Mesenchymal stem cell (in vitro differentiated cells and primary cell): ENCODE measurements around the gene USH2A.
A peak's percentile ranks its signal among the peaks of the same experiment; 100 is the strongest.

Experiments
- DNase-seq: peaks from one replicate; pipeline ENCODE4 v3.0.0-alpha.2; 2013
- H2AFZ ChIP-seq: one replicate; pipeline ENCODE4 v1.6.1; 2013; ENCODE audit warnings: low read depth, mild to moderate bottlenecking, control low read depth, inconsistent platforms, low read length, moderate library complexity
- H2AK5ac ChIP-seq: 2 replicates; pipeline ENCODE4 v1.6.1; 2013; ENCODE audit warnings: low read length, moderate library complexity, mild to moderate bottlenecking, inconsistent platforms; ENCODE audit not compliant: severe bottlenecking
- H2BK120ac ChIP-seq: one replicate; pipeline ENCODE4 v1.6.1; 2013; ENCODE audit warnings: low read depth, mild to moderate bottlenecking, inconsistent platforms, low read length, moderate library complexity
- H2BK12ac ChIP-seq, 2 experiments: one replicate each; pipeline ENCODE4 v1.6.1; 2013; ENCODE audit warnings: inconsistent platforms in 2 of 2, low read length in 2 of 2, mild to moderate bottlenecking in 2 of 2, moderate library complexity in 2 of 2, control low read depth in 1 of 2
- H2BK15ac ChIP-seq: one replicate; pipeline ENCODE4 v1.6.1; 2013; ENCODE audit warnings: mild to moderate bottlenecking, low read depth, inconsistent platforms; ENCODE audit not compliant: poor library complexity, severe bottlenecking
- H2BK5ac ChIP-seq: 2 replicates; pipeline ENCODE4 v1.6.1; 2013; ENCODE audit warnings: low read depth, mild to moderate bottlenecking, low read length, control low read depth, inconsistent platforms; ENCODE audit not compliant: poor library complexity, severe bottlenecking
- H3K14ac ChIP-seq, 2 experiments: one replicate each; pipeline ENCODE4 v1.6.1; 2013; ENCODE audit warnings: inconsistent platforms in 2 of 2, low read length in 2 of 2, control low read depth in 1 of 2, mild to moderate bottlenecking in 1 of 2, moderate library complexity in 1 of 2
- H3K18ac ChIP-seq, 2 experiments: one replicate each; pipeline ENCODE4 v1.6.1; 2013; ENCODE audit warnings: inconsistent platforms in 2 of 2, low read length in 2 of 2, control low read depth in 1 of 2, low read depth in 1 of 2, mild to moderate bottlenecking in 1 of 2
- H3K23ac ChIP-seq, 2 experiments: one replicate each; pipeline ENCODE4 v1.6.1; 2013; ENCODE audit warnings: inconsistent platforms in 2 of 2, low read length in 2 of 2, mild to moderate bottlenecking in 2 of 2, moderate library complexity in 2 of 2, control low read depth in 1 of 2
- H3K27ac ChIP-seq: 2 replicates; pipeline ENCODE4 v1.5.1; 2013; ENCODE audit warnings: mild to moderate bottlenecking, moderate library complexity, low read length, control low read depth, inconsistent platforms; ENCODE audit not compliant: poor library complexity, severe bottlenecking
- H3K27me3 ChIP-seq, 2 experiments: 2 replicates each; pipeline versions ENCODE4 v1.6.1 to v1.7.0; 2013; ENCODE audit warnings: low read length in 2 of 2, mild to moderate bottlenecking in 2 of 2, moderate library complexity in 2 of 2, control low read depth in 1 of 2, inconsistent platforms in 1 of 2; ENCODE audit not compliant: control insufficient read depth in 1 of 2, insufficient read depth in 1 of 2
- H3K36me3 ChIP-seq, 2 experiments: 2 replicates each; pipeline versions ENCODE4 v1.6.1 to v1.7.0; 2013; ENCODE audit warnings: low read length in 2 of 2, control low read depth in 1 of 2, inconsistent platforms in 1 of 2, low read depth in 1 of 2, mild to moderate bottlenecking in 1 of 2; ENCODE audit not compliant: insufficient read depth in 2 of 2, control insufficient read depth in 1 of 2
- H3K4ac ChIP-seq, 2 experiments: one replicate each; pipeline ENCODE4 v1.6.1; 2013; ENCODE audit warnings: inconsistent platforms in 2 of 2, low read length in 2 of 2, mild to moderate bottlenecking in 2 of 2, moderate library complexity in 2 of 2, control low read depth in 1 of 2, low read depth in 1 of 2
- H3K4me1 ChIP-seq: 2 replicates; pipeline ENCODE4 v1.6.1; 2013; ENCODE audit warnings: low read depth, low read length, control low read depth; ENCODE audit not compliant: control insufficient read depth, insufficient read depth
- H3K4me2 ChIP-seq: 2 replicates; pipeline ENCODE4 v1.6.1; 2013; ENCODE audit warnings: low read length, mild to moderate bottlenecking, inconsistent platforms; ENCODE audit not compliant: poor library complexity, severe bottlenecking
- H3K4me3 ChIP-seq, 2 experiments: 2 replicates each; pipeline versions ENCODE4 v1.5.1 to v1.7.0; 2013; ENCODE audit warnings: low read length in 2 of 2, mild to moderate bottlenecking in 2 of 2, control low read depth in 1 of 2, low read depth in 1 of 2; ENCODE audit not compliant: insufficient read depth in 1 of 2
- H3K79me1 ChIP-seq: replicated peaks from 2 replicates; pipeline ENCODE4 v1.6.1; 2013; ENCODE audit warnings: mild to moderate bottlenecking, control low read depth, low read length, inconsistent platforms; ENCODE audit not compliant: poor library complexity, severe bottlenecking
- H3K9ac ChIP-seq: 2 replicates; pipeline ENCODE4 v1.7.0; 2013; ENCODE audit warnings: mild to moderate bottlenecking, low read length, moderate library complexity
- H3K9me3 ChIP-seq: 2 replicates; pipeline ENCODE4 v1.7.0; 2013; ENCODE audit warnings: mild to moderate bottlenecking, low read length; ENCODE audit not compliant: control insufficient read depth
- H4K8ac ChIP-seq: one replicate; pipeline ENCODE4 v1.6.1; 2013; ENCODE audit warnings: inconsistent platforms, mild to moderate bottlenecking, low read length, moderate library complexity
- H4K91ac ChIP-seq: one replicate; pipeline ENCODE4 v1.6.1; 2013; ENCODE audit warnings: mild to moderate bottlenecking, low read length, inconsistent platforms
- WGBS: methylation state at CpG from one replicate; pipeline ENCODE4 v1.1.7; 2013; ENCODE audit warnings: mixed read lengths; 5-methylcytosine and 5-hydroxymethylcytosine counted together

USH2A gene

GRCh38 chr1:215987092-215987875, 436.0 kb downstream of the USH2A start:
- Histone ChIP-seq H2AK5ac (no peak overlapping the region), H3K27ac (peak overlapping the region; percentile 42), H3K9me3 (no peaks in the 10 kb centered on the region), H2BK5ac (no peak overlapping the region), H2BK120ac (no peak overlapping the region), H3K36me3 (no peaks in the 10 kb centered on the region), H2BK15ac (no peak overlapping the region), H3K14ac (no peak overlapping the region), H3K4me1 (no peaks in the 10 kb centered on the region), H3K9ac (no peak overlapping the region), H2BK12ac (no peak overlapping the region), H3K23ac (no peak overlapping the region), H3K4me3 (no peak overlapping the region), H2AFZ (no peak overlapping the region), H3K18ac (no peak overlapping the region), H4K91ac (no peak overlapping the region), H4K8ac (no peak overlapping the region), H3K4ac (no peak overlapping the region), H3K4me2 (no peak overlapping the region), H3K27me3 (no peaks in the 10 kb centered on the region), H3K79me1 (no peaks in the 10 kb centered on the region)
- DNase-seq, result peak; percentile 17
- WGBS, result 78% methylated on average over 7 of the region's 7 CpGs

GRCh38 chr1:215986401-215986800, 436.8 kb downstream of the USH2A start:
- no peak overlapping the region for H2BK120ac ChIP-seq
- H3K79me1 ChIP-seq, result no peaks in the 10 kb centered on the region
- H2BK12ac ChIP-seq, result no peak overlapping the region
- no peak overlapping the region for H3K4ac ChIP-seq
- peaks cover 2% of the 10 kb centered on the region for H3K9me3 ChIP-seq
- no peak overlapping the region for H3K18ac ChIP-seq
- H3K4me1 ChIP-seq, result no peaks in the 10 kb centered on the region
- H3K23ac ChIP-seq, result no peak overlapping the region
- H2AK5ac ChIP-seq, result no peak overlapping the region
- H4K91ac ChIP-seq, result no peak overlapping the region
- H3K14ac ChIP-seq, result no peak overlapping the region
- no peak overlapping the region for H3K27ac ChIP-seq
- no peak overlapping the region for H4K8ac ChIP-seq
- H3K36me3 ChIP-seq, result no peaks in the 10 kb centered on the region
- no peak overlapping the region for H3K4me2 ChIP-seq
- H3K9ac ChIP-seq, result no peak overlapping the region
- no peak overlapping the region for H2BK5ac ChIP-seq
- H2BK15ac ChIP-seq, result no peak overlapping the region
- H3K4me3 ChIP-seq, result no peak overlapping the region
- H3K27me3 ChIP-seq, result no peaks in the 10 kb centered on the region
- peak; percentile 29 for DNase-seq
- no peak overlapping the region for H2AFZ ChIP-seq
- 100% methylated on average over 1 of the region's 1 CpG for WGBS

GRCh38 chr1:215983680-215984079, 439.6 kb downstream of the USH2A start:
- Histone ChIP-seq H3K4me3 (no peak overlapping the region), H3K18ac (no peak overlapping the region), H3K23ac (no peak overlapping the region), H2BK120ac (peak overlapping the region; percentile 19), H3K27me3 (no peaks in the 10 kb centered on the region), H3K79me1 (no peaks in the 10 kb centered on the region), H3K4me2 (no peak overlapping the region), H2AK5ac (no peak overlapping the region), H2AFZ (no peak overlapping the region), H2BK5ac (no peak overlapping the region), H4K8ac (peak overlapping the region; percentile 49), H3K4me1 (no peaks in the 10 kb centered on the region), H3K4ac (no peak overlapping the region), H3K36me3 (no peaks in the 10 kb centered on the region), H3K9ac (no peak overlapping the region), H3K9me3 (peaks cover 2% of the 10 kb centered on the region), H2BK15ac (no peak overlapping the region), H2BK12ac (no peak overlapping the region), H3K27ac (no peak overlapping the region), H4K91ac (no peak overlapping the region), H3K14ac (no peak overlapping the region)
- DNase-seq, result no peak
- WGBS, result no CpG with 5 or more reads among the region's 2 CpGs

GRCh38 chr1:215971793-215972441, 451.3 kb downstream of the USH2A start:
- Histone ChIP-seq H4K8ac (no peak overlapping the region), H3K36me3 (no peaks in the 10 kb centered on the region), H3K18ac (no peak overlapping the region), H3K4me2 (no peak overlapping the region), H2AFZ (no peak overlapping the region), H2BK12ac (no peak overlapping the region), H4K91ac (no peak overlapping the region), H3K4ac (no peak overlapping the region), H3K4me3 (no peak overlapping the region), H2AK5ac (no peak overlapping the region), H2BK5ac (no peak overlapping the region), H3K27me3 (no peaks in the 10 kb centered on the region), H3K23ac (no peak overlapping the region), H3K27ac (no peak overlapping the region), H2BK15ac (no peak overlapping the region), H3K9me3 (no peaks in the 10 kb centered on the region), H3K4me1 (peaks cover 2% of the 10 kb centered on the region), H3K9ac (no peak overlapping the region), H3K14ac (no peak overlapping the region), H2BK120ac (no peak overlapping the region), H3K79me1 (no peaks in the 10 kb centered on the region)
- no peak for DNase-seq
- 85% methylated on average over 5 of the region's 10 CpGs for WGBS
